HG03108 (cell line): Measurements from ENCODE around the gene CDKN2C.

Source experiments
- ATAC-seq: cut with Tn5 transposase; IDR thresholded peaks from one replicate; pipeline ENCODE4 v1.9.1; 2021; ENCODE audit warnings: moderate library complexity; ENCODE audit not compliant: unreplicated experiment

Gene CDKN2C

DNA sequence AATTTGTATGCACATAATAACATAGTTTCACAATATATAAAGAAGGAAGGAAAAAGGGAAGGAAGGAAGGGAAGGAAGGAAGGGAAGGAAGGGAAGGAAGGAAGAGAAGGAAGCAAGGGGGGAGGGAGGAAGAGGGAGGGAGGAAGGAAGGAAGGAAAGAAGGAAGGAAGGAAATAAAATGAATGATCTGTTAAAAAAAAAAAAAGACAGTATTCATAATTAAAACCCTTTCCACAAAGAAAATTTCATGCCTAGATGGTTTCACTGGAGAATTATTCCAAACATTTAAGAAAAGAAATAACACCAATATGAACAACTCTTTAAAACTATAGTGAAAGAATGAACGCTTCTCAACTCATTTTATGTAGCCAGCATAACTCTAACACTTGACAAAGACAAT, 44.8 kb downstream of the CDKN2C start:
- ATAC-seq, result no peak

DNA sequence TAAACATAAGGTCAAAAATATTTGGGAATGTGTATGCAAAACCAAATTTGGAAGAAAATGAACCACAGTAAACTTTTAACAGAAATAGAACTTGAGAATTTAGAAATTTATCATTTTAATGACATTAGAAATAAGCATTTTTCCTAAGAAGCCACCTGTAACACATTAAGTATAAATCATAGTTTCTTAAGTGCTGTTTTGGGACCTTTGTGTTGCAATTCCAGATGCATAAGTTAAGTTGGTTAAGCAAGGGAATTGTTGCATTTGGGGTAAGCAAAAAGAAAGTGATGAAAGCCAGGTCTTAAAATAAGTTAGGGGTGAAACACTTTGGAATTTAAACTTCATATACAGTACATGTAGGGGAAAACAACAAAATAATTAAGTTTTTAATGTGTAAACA, 49.8 kb downstream of the CDKN2C start:
- no peak for ATAC-seq
